ENCODE results near the gene NFATC2.

- TF ChIP-seq POLR2A (IDR thresholded peaks at IDR 0.05; ENCODE audit: low read length) (no peak), GATA1 (IDR thresholded peaks at IDR 0.05; ENCODE audit: low read depth, low read length) (no peak)
Observed at GRCh38 chr20:51450221-51450712, 92.3 kb downstream of the NFATC2 start.
